NCI-H345 treated with DMSO at 0.1 percent for 48 hours (cell line): Measurements from ENCODE around the gene CDKN2AIP.

Source experiments
- DNase-seq: peaks from one replicate; lab custom pipeline; 2025; ENCODE audit not compliant: unreplicated experiment; lab: John Stamatoyannopoulos, UW

The CDKN2AIP gene

DNA sequence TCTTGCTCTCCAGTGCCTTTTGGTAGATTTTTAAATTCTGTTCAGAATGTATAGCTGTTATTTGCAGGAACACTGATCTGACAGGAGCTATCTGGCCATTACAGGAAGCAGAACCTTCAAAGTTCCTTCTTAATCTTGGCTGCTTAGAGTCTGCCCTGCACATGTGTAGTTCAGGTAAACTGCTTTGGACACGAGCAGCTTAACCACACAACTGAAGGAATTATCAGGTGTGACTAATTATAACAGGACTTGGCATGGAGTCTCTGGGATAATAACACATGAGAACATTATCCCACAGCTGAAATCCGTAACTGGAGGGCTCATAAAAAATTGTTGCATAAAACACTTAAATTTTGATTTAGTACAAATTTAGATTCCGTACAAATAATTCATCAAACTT, 48.8 kb downstream of the CDKN2AIP start:
- no peak for DNase-seq

DNA sequence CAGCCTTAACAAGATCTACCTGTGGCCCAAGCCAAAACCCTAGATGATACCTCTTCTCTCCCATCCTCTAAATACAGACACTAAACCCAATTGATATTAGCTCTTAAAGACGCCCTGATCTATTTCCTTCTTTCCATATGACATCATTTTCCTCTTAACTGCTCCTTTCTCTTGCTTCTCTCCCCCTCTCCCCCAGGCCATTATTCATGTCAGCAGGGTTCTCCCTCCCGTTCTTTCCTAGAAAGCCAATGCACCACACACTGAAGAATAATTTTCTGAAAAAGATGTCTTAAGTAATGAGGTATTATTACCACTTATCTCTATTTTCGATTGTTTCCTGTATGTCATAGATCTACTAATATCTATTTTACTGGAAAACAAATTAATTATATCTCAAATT, 50.7 kb downstream of the CDKN2AIP start:
- no peak for DNase-seq
